Transverse colon (tissue), 4 donors: Measurements from ENCODE around the gene UPK1A. TPM values are rescaled to one million over a fixed set of nuclear protein-coding genes. Genes with fewer than 3 reads are reported as not detected.
A peak's percentile ranks its signal among the peaks of the same experiment; 100 is the strongest.

Experiments used
- DNase-seq: peaks from one replicate; pipeline ENCODE4 v3.0.0-alpha.2; 2019
- H3K27ac ChIP-seq, 4 donors: fragments of 200-600 bp; sonication (generic); 2 replicates each; pipeline ENCODE4 v1.5.1; 2016 to 2018; ENCODE audit warnings: inconsistent platforms in 4 of 4
- H3K27me3 ChIP-seq: fragments of 200-600 bp; sonication (generic); 2 replicates; pipeline ENCODE4 v1.5.1; 2017; ENCODE audit warnings: inconsistent platforms
- H3K36me3 ChIP-seq, 4 donors: fragments of 200-600 bp; sonication (generic); 2 replicates each; pipeline ENCODE4 v1.5.1; 2017 to 2019; ENCODE audit warnings: inconsistent platforms in 4 of 4
- H3K4me1 ChIP-seq, 4 donors: fragments of 200-600 bp; sonication (generic); 2 replicates each; pipeline ENCODE4 v1.5.1; 2017 to 2020; ENCODE audit warnings: inconsistent platforms in 4 of 4
- H3K4me3 ChIP-seq, 4 donors: fragments of 200-600 bp; sonication (generic); 1 replicate in 1 of 4; 2 replicates in 3 of 4; pipeline versions ENCODE4 v1.5.1 to v1.6.1; 2017 to 2019; ENCODE audit warnings: inconsistent platforms in 4 of 4
- H3K9me3 ChIP-seq, 2 donors: fragments of 200-600 bp; sonication (generic); 2 replicates each; pipeline ENCODE4 v1.5.1; 2017 to 2019; ENCODE audit warnings: inconsistent platforms in 2 of 2
- EP300 ChIP-seq: sonication (generic); formaldehyde crosslinking; IDR thresholded peaks from one replicate; pipeline ENCODE4 v1.6.1; 2017; ENCODE audit warnings: antibody characterized with exemption, low read depth
- POLR2A ChIP-seq: fragments of 450-650 bp; IDR thresholded peaks from one replicate; pipeline ENCODE4 v1.6.1; 2016; ENCODE audit warnings: antibody characterized with exemption, mild to moderate bottlenecking, moderate library complexity
- POLR2AphosphoS5 ChIP-seq, 3 donors: sonication (generic); formaldehyde crosslinking; IDR thresholded peaks; one replicate each; pipeline ENCODE4 v1.6.1; 2016; ENCODE audit warnings: antibody characterized with exemption in 3 of 3
- WGBS, 2 donors: methylation state at CpG; one replicate each; pipeline ENCODE4 v1.1.5; 2018; ENCODE audit warnings: low coverage in 1 of 2; 5-methylcytosine and 5-hydroxymethylcytosine counted together
- in situ Hi-C, 4 donors: fragments of 200-750 bp; cut with MboI; loops; one replicate each; pipeline versions ENCODE4 v1.15.0 to v1.15.1; 2017; ENCODE audit warnings: low sequenced_read_pairs in 3 of 4, low pct_ligation_motif_present in 1 of 4, low pct_unique_long_range_greater_than_20kb in 1 of 4
- intact Hi-C: fragments of 100-400 bp; cut with DNase I; formaldehyde crosslinking; loops from one replicate; pipeline ENCODE4 v1.15.1; 2023; ENCODE audit warnings: low total_unique reads
- total RNA-seq, 4 donors: library from RNA; depleted of rRNA; stranded (reverse); fragments of >200 nt; gene quantifications; one replicate each; pipeline ENCODE4 v1.1.0, GENCODE V29; 2016
- TF ChIP-seq, protein P1 (sequence below), 5 experiments: fragments of 200-600 bp in 3 of 5; fragments of 450-650 bp in 2 of 5; sonication (generic) in 3 of 5; IDR thresholded peaks; 1 replicate in 2 of 5; 2 replicates in 3 of 5; pipeline ENCODE4 v1.5.1; 2016 to 2017; ENCODE audit warnings: antibody characterized with exemption in 5 of 5, inconsistent platforms in 3 of 5, mild to moderate bottlenecking in 2 of 5, moderate library complexity in 1 of 5

Gene UPK1A
- total RNA-seq, 4 donors from 2014 or later: not detected

- peaks cover 0 to under 1% (median 0%) of the 10 kb centered on the region in 4 donors for H3K36me3 ChIP-seq
- H3K27ac ChIP-seq: peak overlapping the region; percentile 91 to 95 (median 92)
- TF ChIP-seq POLR2AphosphoS5 (IDR thresholded peaks at IDR 0.05): no peak
- TF ChIP-seq, protein P1, sequence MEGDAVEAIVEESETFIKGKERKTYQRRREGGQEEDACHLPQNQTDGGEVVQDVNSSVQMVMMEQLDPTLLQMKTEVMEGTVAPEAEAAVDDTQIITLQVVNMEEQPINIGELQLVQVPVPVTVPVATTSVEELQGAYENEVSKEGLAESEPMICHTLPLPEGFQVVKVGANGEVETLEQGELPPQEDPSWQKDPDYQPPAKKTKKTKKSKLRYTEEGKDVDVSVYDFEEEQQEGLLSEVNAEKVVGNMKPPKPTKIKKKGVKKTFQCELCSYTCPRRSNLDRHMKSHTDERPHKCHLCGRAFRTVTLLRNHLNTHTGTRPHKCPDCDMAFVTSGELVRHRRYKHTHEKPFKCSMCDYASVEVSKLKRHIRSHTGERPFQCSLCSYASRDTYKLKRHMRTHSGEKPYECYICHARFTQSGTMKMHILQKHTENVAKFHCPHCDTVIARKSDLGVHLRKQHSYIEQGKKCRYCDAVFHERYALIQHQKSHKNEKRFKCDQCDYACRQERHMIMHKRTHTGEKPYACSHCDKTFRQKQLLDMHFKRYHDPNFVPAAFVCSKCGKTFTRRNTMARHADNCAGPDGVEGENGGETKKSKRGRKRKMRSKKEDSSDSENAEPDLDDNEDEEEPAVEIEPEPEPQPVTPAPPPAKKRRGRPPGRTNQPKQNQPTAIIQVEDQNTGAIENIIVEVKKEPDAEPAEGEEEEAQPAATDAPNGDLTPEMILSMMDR (IDR thresholded peaks at IDR 0.05): no peak
- TF ChIP-seq EP300: no peak
- TF ChIP-seq POLR2A: no peak
- in situ Hi-C loops: no loop called here
- WGBS, 2 donors: 0 to 1% methylated on average over 2 to 52 of the region's 52 CpGs
- peak overlapping the region; percentile 75 to 89 (median 86) for H3K4me3 ChIP-seq
- intact Hi-C loops: loop anchor here (1.0 to 10.0 kb wide), 2 partner anchors 22 to 171 kb away; partner anchors contain the start of gene TMEM147
- H3K4me1 ChIP-seq: peaks cover 18 to 28% (median 24%) of the 10 kb centered on the region in 4 donors
- no peak for DNase-seq
- H3K9me3 ChIP-seq: no peaks in the 10 kb centered on the region
- H3K27me3 ChIP-seq: no peaks in the 10 kb centered on the region
Measured at GRCh38 chr19:35715981-35716800, 49.9 kb downstream of the UPK1A start.

GRCh38 chr19:35716801-35717664 lies 50.7 kb downstream of the UPK1A start:
- 1% methylated on average over 62 of the region's 77 CpGs; no CpG with 5 or more reads in 1 of the 2 donors for WGBS, 2 donors
- intact Hi-C loops (loop anchor here (10.0 kb wide), 1 partner anchor 172 kb away; the partner anchor contains the start of gene TMEM147), in situ Hi-C loops (no loop called here)
- peaks cover 18 to 28% (median 24%) of the 10 kb centered on the region in 4 donors for H3K4me1 ChIP-seq
- peak overlapping the region; percentile 91 to 95 (median 92) for H3K27ac ChIP-seq
- H3K36me3 ChIP-seq: peaks cover 0 to 6% (median 0%) of the 10 kb centered on the region in 4 donors
- TF ChIP-seq POLR2A (peak; percentile 44), EP300 (no peak), POLR2AphosphoS5 (IDR thresholded peaks at IDR 0.05) (peak in 2 of 3 donors; percentile 53 to 54)
- TF ChIP-seq, protein P1 (IDR thresholded peaks at IDR 0.05): peak; percentile 90 to 97 (median 93)
- H3K27me3 ChIP-seq: no peaks in the 10 kb centered on the region
- peak overlapping the region; percentile 75 to 89 (median 86) for H3K4me3 ChIP-seq
- no peaks in the 10 kb centered on the region for H3K9me3 ChIP-seq
- DNase-seq: peak; percentile 89

GRCh38 chr19:35717665-35718344 lies 51.5 kb downstream of the UPK1A start, which contains the start of gene KMT2B:
TSS of gene KMT2B (plus strand) at chr19:35718003. CDS start at chr19:35718019, 16 bp downstream.
- intact Hi-C loops: loop anchor here (10.0 kb wide), 1 partner anchor 173 kb away; the partner anchor contains the start of gene TMEM147
- TF ChIP-seq, protein P1 (IDR thresholded peaks at IDR 0.05): no peak
- TF ChIP-seq POLR2AphosphoS5 (IDR thresholded peaks at IDR 0.05): peak in 1 of 3 donors; percentile 7
- H3K27me3 ChIP-seq: no peaks in the 10 kb centered on the region
- H3K9me3 ChIP-seq: no peaks in the 10 kb centered on the region
- WGBS, 2 donors: 1% methylated on average over 33 of the region's 109 CpGs; no CpG with 5 or more reads in 1 of the 2 donors
- DNase-seq: peak; percentile 96
- H3K27ac ChIP-seq: peak within 1 kb of the TSS; percentile 91 to 95 (median 92)
- in situ Hi-C loops: no loop called here
- H3K36me3 ChIP-seq: peaks cover 0 to 12% (median 3%) of the 10 kb centered on the region in 4 donors
- H3K4me1 ChIP-seq: peaks cover 18 to 28% (median 24%) of the 10 kb centered on the region in 4 donors
- peak within 1 kb of the TSS; percentile 81 to 89 (median 86) for H3K4me3 ChIP-seq
